Measurements from ENCODE around the gene CCNI2. TPM values are rescaled to one million over a fixed set of nuclear protein-coding genes. Genes with fewer than 3 reads are reported as not detected.
"Not testable (repeated sequence)": the region's sequence is repeated elsewhere in the genome, so short reads cannot be mapped to it uniquely, and the experiment has no call there.

CCNI2 gene
- polyA plus RNA-seq, 1 experiment, result not detected

- TF ChIP-seq CTCF (IDR thresholded peaks at IDR 0.05; ENCODE audit: low read depth, low read length), result no peak
- no peak overlapping the region for H3K4me3 ChIP-seq (ENCODE audit: low read depth, low read length)
- H3K27ac ChIP-seq (ENCODE audit: low read depth, low read length), result no peak overlapping the region
- ChIA-PET CTCF (interaction anchor here (1.5 to 6.7 kb wide), 2 partner anchors 21 to 413 kb away, joined by 4 to 54 read pairs; no protein-coding TSS in a partner anchor), POLR2A (no interaction called here)
- no peaks in the 10 kb centered on the region for H3K9me3 ChIP-seq (ENCODE audit: control insufficient read depth, insufficient read depth, low read length)
- H3K27me3 ChIP-seq (ENCODE audit: control insufficient read depth, insufficient read depth, low read length), result peaks cover 27% of the 10 kb centered on the region
- no peak for DNase-seq (ENCODE audit: low read depth, low spot score)
Observed at GRCh38 chr5:132799392-132799791, 52.2 kb downstream of the CCNI2 start.

- Histone ChIP-seq H3K4me3 (ENCODE audit: low read depth, low read length) (no peak overlapping the region), H3K9me3 (ENCODE audit: control insufficient read depth, insufficient read depth, low read length) (no peaks in the 10 kb centered on the region), H3K27me3 (ENCODE audit: control insufficient read depth, insufficient read depth, low read length) (peaks cover 27% of the 10 kb centered on the region), H3K27ac (ENCODE audit: low read depth, low read length) (no peak overlapping the region)
- TF ChIP-seq CTCF (IDR thresholded peaks at IDR 0.05; ENCODE audit: low read depth, low read length), result no peak
- ChIA-PET CTCF (interaction anchor here (1.4 to 6.7 kb wide), 2 partner anchors 20 to 414 kb away, joined by 3 to 54 read pairs; no protein-coding TSS in a partner anchor), POLR2A (no interaction called here)
- no peak for DNase-seq (ENCODE audit: low read depth, low spot score)
Observed at GRCh38 chr5:132800545-132800944, 53.3 kb downstream of the CCNI2 start.

GRCh38 chr5:132802044-132802684 lies 54.9 kb downstream of the CCNI2 start:
- no peaks in the 10 kb centered on the region for H3K9me3 ChIP-seq (ENCODE audit: control insufficient read depth, insufficient read depth, low read length)
- no peak for DNase-seq (ENCODE audit: low read depth, low spot score)
- no peak for TF ChIP-seq CTCF (IDR thresholded peaks at IDR 0.05; ENCODE audit: low read depth, low read length)
- no peak overlapping the region for H3K4me3 ChIP-seq (ENCODE audit: low read depth, low read length)
- no peak overlapping the region for H3K27ac ChIP-seq (ENCODE audit: low read depth, low read length)
- peaks cover 24% of the 10 kb centered on the region for H3K27me3 ChIP-seq (ENCODE audit: control insufficient read depth, insufficient read depth, low read length)
- CTCF ChIA-PET, result interaction anchor here (0.6 to 6.7 kb wide), 2 partner anchors 18 to 460 kb away, joined by 3 to 54 read pairs; no protein-coding TSS in a partner anchor
- POLR2A ChIA-PET, result no interaction called here

- DNase-seq (ENCODE audit: low read depth, low spot score); POLR2A ChIA-PET; H3K9me3 ChIP-seq (ENCODE audit: control insufficient read depth, insufficient read depth, low read length); H3K4me3 ChIP-seq (ENCODE audit: low read depth, low read length); H3K27ac ChIP-seq (ENCODE audit: low read depth, low read length): not testable (repeated sequence)
- H3K27me3 ChIP-seq (ENCODE audit: control insufficient read depth, insufficient read depth, low read length), result peaks cover 26% of the 10 kb centered on the region
- CTCF ChIA-PET, result interaction anchor here (6.7 kb wide), 1 partner anchor 18 kb away, joined by 54 read pairs; no protein-coding TSS in a partner anchor
Observed at GRCh38 chr5:132802685-132803066, 55.5 kb downstream of the CCNI2 start.

Other genes with a start within 250 kb of the CCNI2 start
- gene IL5, start 203.9 kb upstream of the CCNI2 start, polyA plus RNA-seq (2011; rRNA removed), result not detected in 2 replicates
- 17.6 and 25.3 TPM in 2 replicates for gene RAD50, start 190.4 kb upstream of the CCNI2 start, polyA plus RNA-seq (2011; rRNA removed)
- gene IL13, start 89.3 kb upstream of the CCNI2 start, polyA plus RNA-seq (2011; rRNA removed), result not detected in 2 replicates
- not detected in 2 replicates for gene IL4, start 73.4 kb upstream of the CCNI2 start, polyA plus RNA-seq (2011; rRNA removed)
- 6.7 and 8.9 TPM in 2 replicates for gene KIF3A, start 9.9 kb upstream of the CCNI2 start, polyA plus RNA-seq (2011; rRNA removed)
- 62.4 and 70.0 TPM in 2 replicates for gene SEPTIN8, start 29.8 kb downstream of the CCNI2 start, polyA plus RNA-seq (2011; rRNA removed)
- 0.05 TPM in 1 of 2 replicates, not detected in the other for gene SOWAHA, start 65.9 kb downstream of the CCNI2 start, polyA plus RNA-seq (2011; rRNA removed)
- gene SHROOM1, start 83.2 kb downstream of the CCNI2 start, polyA plus RNA-seq (2011; rRNA removed), result 4.5 and 6.0 TPM in 2 replicates
- 0.14 and 0.15 TPM in 2 replicates for gene GDF9, start 119.0 kb downstream of the CCNI2 start, polyA plus RNA-seq (2011; rRNA removed)
- gene UQCRQ, start 119.2 kb downstream of the CCNI2 start, polyA plus RNA-seq (2011; rRNA removed), result 318 and 329 TPM in 2 replicates
- gene LEAP2, start 126.2 kb downstream of the CCNI2 start, polyA plus RNA-seq (2011; rRNA removed), result 0.61 and 0.91 TPM in 2 replicates
- gene AFF4, start 216.2 kb downstream of the CCNI2 start, polyA plus RNA-seq (2011; rRNA removed), result 57.6 and 62.3 TPM in 2 replicates